ENCODE results near the gene AFAP1L1. TPM values are rescaled to one million over a fixed set of nuclear protein-coding genes. Genes with fewer than 3 reads are reported as not detected.

Gene AFAP1L1
- total RNA-seq, 1 experiment from 2014 or later = 15.2 TPM

DNA sequence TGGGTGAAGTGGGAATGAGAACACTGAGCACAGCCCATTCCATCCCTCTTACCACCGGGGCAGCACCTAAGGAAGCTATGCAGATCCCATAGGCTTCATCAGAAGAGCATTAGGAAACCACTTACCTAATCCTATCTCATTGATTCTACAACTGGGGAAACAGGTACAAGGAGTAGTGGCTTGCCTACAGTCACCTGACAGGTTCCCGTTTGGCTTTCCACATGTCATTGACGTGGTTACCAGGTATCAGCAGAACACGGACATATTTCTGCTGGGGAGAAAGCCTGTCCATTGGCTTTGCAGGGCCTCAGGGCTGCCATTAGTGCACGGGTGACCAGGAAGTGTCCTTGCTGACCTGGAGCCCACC is 11.3 kb downstream of the AFAP1L1 start:
- Histone ChIP-seq H3K27ac (ENCODE audit: low read length) (no peak overlapping the region), H3K4me1 (ENCODE audit: control insufficient read depth, insufficient read depth, low read length) (no peaks in the 10 kb centered on the region), H3K4me3 (ENCODE audit: low read depth in 2 of 2, low read length in 2 of 2) (no peak overlapping the region), H3K27me3 (ENCODE audit: control insufficient read depth, insufficient read depth, low read length) (no peaks in the 10 kb centered on the region), H3K36me3 (ENCODE audit: control insufficient read depth, insufficient read depth, low read length) (no peaks in the 10 kb centered on the region), H3K9me3 (ENCODE audit: control insufficient read depth, insufficient read depth, low read depth, low read length) (no peaks in the 10 kb centered on the region)
- ChIA-PET CTCF (no interaction called here), POLR2A (no interaction called here)
- TF ChIP-seq POLR2AphosphoS5 (IDR thresholded peaks at IDR 0.05; ENCODE audit: low read depth, low read length) = no peak
- no peak for TF ChIP-seq TCF7L2 (IDR thresholded peaks at IDR 0.05; ENCODE audit: low read depth, low read length)
- TF ChIP-seq, protein P1, sequence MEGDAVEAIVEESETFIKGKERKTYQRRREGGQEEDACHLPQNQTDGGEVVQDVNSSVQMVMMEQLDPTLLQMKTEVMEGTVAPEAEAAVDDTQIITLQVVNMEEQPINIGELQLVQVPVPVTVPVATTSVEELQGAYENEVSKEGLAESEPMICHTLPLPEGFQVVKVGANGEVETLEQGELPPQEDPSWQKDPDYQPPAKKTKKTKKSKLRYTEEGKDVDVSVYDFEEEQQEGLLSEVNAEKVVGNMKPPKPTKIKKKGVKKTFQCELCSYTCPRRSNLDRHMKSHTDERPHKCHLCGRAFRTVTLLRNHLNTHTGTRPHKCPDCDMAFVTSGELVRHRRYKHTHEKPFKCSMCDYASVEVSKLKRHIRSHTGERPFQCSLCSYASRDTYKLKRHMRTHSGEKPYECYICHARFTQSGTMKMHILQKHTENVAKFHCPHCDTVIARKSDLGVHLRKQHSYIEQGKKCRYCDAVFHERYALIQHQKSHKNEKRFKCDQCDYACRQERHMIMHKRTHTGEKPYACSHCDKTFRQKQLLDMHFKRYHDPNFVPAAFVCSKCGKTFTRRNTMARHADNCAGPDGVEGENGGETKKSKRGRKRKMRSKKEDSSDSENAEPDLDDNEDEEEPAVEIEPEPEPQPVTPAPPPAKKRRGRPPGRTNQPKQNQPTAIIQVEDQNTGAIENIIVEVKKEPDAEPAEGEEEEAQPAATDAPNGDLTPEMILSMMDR (IDR thresholded peaks at IDR 0.05) = no peak
- no peak for TF ChIP-seq REST (IDR thresholded peaks at IDR 0.05; ENCODE audit: insufficient read depth in 1 of 2, low read depth in 2 of 2, low read length in 1 of 2)
- no peak for TF ChIP-seq SIN3A (IDR thresholded peaks at IDR 0.05; ENCODE audit: borderline replicate concordance, insufficient read depth, low read depth, low read length)
- in situ Hi-C loops (cut with HindIII; ENCODE audit: low pct_unique_long_range_greater_than_20kb, low sequenced_read_pairs) = no loop called here
- no peak for DNase-seq (ENCODE audit: low read depth, low spot score)
- BruUV-seq (replicated peaks) = no TSS peak
- intact Hi-C loops (cut with micrococcal nuclease; ENCODE audit: unreplicated experiment) = no loop called here
- ATAC-seq = no peak

DNA sequence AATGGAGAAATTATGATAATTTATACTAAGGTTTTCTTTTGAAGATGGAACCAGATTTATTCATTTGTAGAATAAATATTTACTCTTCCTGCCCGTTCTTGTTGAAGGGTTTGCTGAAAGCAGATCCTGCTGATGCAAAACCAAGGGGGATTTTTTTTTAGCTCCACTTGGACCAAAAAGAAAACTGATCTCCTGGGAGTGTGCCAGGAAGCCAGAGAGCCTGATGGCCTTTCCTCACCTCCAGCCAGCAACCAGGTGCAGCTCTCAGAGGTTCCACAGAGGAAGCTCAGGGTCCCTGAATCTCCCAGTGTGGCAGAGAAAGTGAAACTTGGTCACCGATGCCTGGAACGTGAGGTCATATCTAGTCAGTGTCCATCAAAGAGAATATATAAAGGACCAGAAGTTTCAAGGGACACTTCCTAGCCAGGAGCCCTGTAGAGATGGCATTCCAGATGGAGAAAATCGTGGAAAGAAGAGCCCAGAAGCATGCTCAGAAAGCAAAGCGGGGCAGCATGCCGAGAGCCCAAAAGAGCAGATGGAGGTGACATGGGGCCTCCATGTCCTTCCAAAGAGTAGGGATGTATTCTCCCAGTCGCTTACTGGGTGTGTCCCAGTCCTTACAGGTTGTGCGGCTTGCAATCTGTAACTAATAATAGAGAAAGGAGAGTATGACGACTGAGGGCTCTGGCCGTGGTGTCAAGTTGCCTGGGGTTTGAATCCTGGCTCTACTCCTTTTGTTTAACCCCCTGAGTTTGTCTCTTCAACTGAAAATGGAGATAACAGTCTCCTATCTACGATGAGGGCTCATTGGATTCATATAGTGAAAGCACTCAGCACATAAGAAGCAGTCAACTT is 12.2 kb downstream of the AFAP1L1 start:
- CTCF ChIA-PET = no interaction called here
- H3K27ac ChIP-seq (ENCODE audit: low read length) = no peak overlapping the region
- H3K27me3 ChIP-seq (ENCODE audit: control insufficient read depth, insufficient read depth, low read length) = no peaks in the 10 kb centered on the region
- TF ChIP-seq SIN3A (IDR thresholded peaks at IDR 0.05; ENCODE audit: borderline replicate concordance, insufficient read depth, low read depth, low read length) (no peak), POLR2AphosphoS5 (IDR thresholded peaks at IDR 0.05; ENCODE audit: low read depth, low read length) (no peak), TCF7L2 (IDR thresholded peaks at IDR 0.05; ENCODE audit: low read depth, low read length) (no peak), REST (IDR thresholded peaks at IDR 0.05; ENCODE audit: insufficient read depth in 1 of 2, low read depth in 2 of 2, low read length in 1 of 2) (no peak)
- TF ChIP-seq, protein P1 (IDR thresholded peaks at IDR 0.05) = no peak
- no peak overlapping the region for H3K4me3 ChIP-seq (ENCODE audit: low read depth in 2 of 2, low read length in 2 of 2)
- ATAC-seq (no peak), DNase-seq (ENCODE audit: low read depth, low spot score) (no peak)
- no peaks in the 10 kb centered on the region for H3K9me3 ChIP-seq (ENCODE audit: control insufficient read depth, insufficient read depth, low read depth, low read length)
- intact Hi-C loops (cut with micrococcal nuclease; ENCODE audit: unreplicated experiment) = no loop called here
- no peaks in the 10 kb centered on the region for H3K36me3 ChIP-seq (ENCODE audit: control insufficient read depth, insufficient read depth, low read length)
- no TSS peak for BruUV-seq (replicated peaks)
- in situ Hi-C loops (cut with HindIII; ENCODE audit: low pct_unique_long_range_greater_than_20kb, low sequenced_read_pairs) = no loop called here
- no peaks in the 10 kb centered on the region for H3K4me1 ChIP-seq (ENCODE audit: control insufficient read depth, insufficient read depth, low read length)
- POLR2A ChIA-PET = no interaction called here
